GM18870 (cell line): Measurements from ENCODE around the gene CDK2.

ENCODE experiments used
- ATAC-seq: cut with Tn5 transposase; IDR thresholded peaks from one replicate; pipeline ENCODE4 v1.9.1; 2021; ENCODE audit warnings: moderate library complexity; ENCODE audit not compliant: unreplicated experiment

Gene CDK2

DNA sequence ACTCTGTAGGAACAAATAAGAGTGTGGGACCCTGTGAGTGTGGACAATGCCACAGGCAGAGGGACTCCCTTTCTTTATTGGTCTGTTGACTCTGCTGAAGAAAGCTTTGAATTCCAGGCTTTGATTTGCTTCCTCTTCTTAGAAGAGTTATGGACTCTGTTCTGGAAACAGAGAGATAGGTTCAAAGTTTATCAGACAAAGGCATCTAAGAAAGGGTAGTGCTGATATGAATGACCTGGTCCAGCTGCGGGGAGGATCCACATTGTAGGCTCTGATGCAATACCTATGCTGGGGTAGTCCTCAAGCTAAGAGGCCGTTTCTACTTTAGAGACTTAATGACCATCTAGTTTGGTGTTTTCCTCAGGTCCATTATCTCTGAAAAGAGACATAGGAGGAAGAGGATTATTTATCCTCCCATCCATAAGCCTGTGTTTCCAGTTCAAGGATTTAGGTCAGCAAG lies 43.5 kb downstream of the CDK2 start:
- ATAC-seq: no peak

GRCh38 chr12:56011509-56012090 lies 45.0 kb downstream of the CDK2 start:
- no peak for ATAC-seq

DNA sequence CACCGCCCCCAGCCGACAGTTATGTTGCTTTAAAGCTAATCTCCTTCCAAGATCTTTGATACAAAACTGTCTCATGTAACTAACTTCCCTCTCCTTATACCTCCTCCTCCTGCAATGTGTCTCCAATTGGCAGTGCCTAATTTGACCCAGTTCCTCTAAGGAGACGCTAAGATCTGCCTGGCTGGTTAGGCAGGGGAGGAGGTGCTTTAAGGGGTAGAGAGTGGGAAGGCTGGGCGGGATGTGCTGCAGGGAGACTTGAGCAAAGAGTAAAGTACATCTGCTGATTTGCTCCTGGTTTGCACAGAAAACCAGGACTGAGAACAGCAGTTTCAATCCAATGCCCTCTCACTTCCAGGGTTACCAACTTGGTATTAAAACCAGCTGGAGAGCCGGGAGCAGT lies 46.9 kb downstream of the CDK2 start:
- ATAC-seq: no peak

- ATAC-seq: no peak
Observed at GRCh38 chr12:56014205-56014604, 47.6 kb downstream of the CDK2 start.

- no peak for ATAC-seq
Observed at GRCh38 chr12:56017181-56017580, 50.6 kb downstream of the CDK2 start.

DNA sequence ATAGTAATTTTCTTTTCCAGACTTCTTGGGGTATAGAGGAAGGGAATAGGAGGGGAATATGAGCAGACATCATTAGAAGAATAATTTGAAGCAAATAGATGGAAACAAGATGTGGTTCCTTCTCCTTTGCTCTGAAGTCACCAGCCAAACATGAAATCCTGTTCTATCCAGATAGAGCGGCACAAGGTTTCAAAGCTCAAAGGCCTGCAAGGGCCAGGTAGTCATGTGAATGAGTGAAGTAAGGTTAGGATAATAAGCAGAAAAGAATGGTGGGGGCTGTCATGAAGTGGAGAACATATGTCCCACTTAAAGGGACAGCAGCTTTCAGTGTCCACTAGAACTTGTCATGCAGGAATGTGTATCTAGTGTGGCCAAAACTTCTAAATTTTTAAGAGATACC lies 51.7 kb downstream of the CDK2 start:
- no peak for ATAC-seq

GRCh38 chr12:56020423-56021184 lies 54.0 kb downstream of the CDK2 start, which contains the start of gene IKZF4:
Gene IKZF4, plus strand, starts transcription at chr12:56021043. Its CDS starts 451 bp downstream, at chr12:56021494.
- ATAC-seq: no peak

GRCh38 chr12:56021889-56022497 lies 55.4 kb downstream of the CDK2 start:
- ATAC-seq: no peak
